WTC11 (cell line): ENCODE measurements around the gene RIMS4. TPM values are rescaled to one million over a fixed set of nuclear protein-coding genes. Genes with fewer than 3 reads are reported as not detected.

ENCODE experiments used
- ATAC-seq: fragments of 200-7000 bp; cut with Tn5 transposase; 2 replicates; pipeline ENCODE4 v1.10.0; 2021; ENCODE audit warnings: mild to moderate bottlenecking, moderate library complexity
- CTCF ChIA-PET: fragments of 300-600 bp; sonication (Branson Sonifier 250); formaldehyde crosslinking; loops from one replicate; lab custom pipeline; 2021; ENCODE audit warnings: antibody characterized with exemption; lab: Charles Lee
- POLR2A ChIA-PET: fragments of 350-600 bp; sonication (Branson Sonifier 250); formaldehyde crosslinking; loops from one replicate; lab custom pipeline; 2021; ENCODE audit warnings: antibody characterized with exemption; lab: Charles Lee
- DNase-seq: peaks from one replicate; pipeline ENCODE4 v3.0.0; 2021; ENCODE audit warnings: low spot score
- H3K27ac Mint-ChIP-seq: 2 replicates; pipeline ENCODE4 v1.8.0; 2021; ENCODE audit warnings: mixed read lengths
- H3K27me3 Mint-ChIP-seq: 2 replicates; pipeline ENCODE4 v1.8.0; 2021; ENCODE audit warnings: low read depth, mild to moderate bottlenecking, moderate library complexity, mixed read lengths
- H3K36me3 Mint-ChIP-seq: 2 replicates; pipeline ENCODE4 v1.8.0; 2021; ENCODE audit warnings: mixed read lengths
- H3K4me1 Mint-ChIP-seq: 2 replicates; pipeline ENCODE4 v1.8.0; 2022; ENCODE audit warnings: mixed read lengths
- H3K4me3 Mint-ChIP-seq: 2 replicates; pipeline ENCODE4 v1.8.0; 2021; ENCODE audit warnings: mild to moderate bottlenecking, moderate library complexity, mixed read lengths
- H3K9me3 Mint-ChIP-seq: 2 replicates; pipeline ENCODE4 v1.8.0; 2021; ENCODE audit warnings: mixed read lengths
- CREB1 ChIP-seq: sonication (generic); formaldehyde crosslinking; IDR thresholded peaks from 2 replicates; pipeline ENCODE4 v1.8.0; 2023; ENCODE audit warnings: mild to moderate bottlenecking, missing genetic modification reagents
- E2F4 ChIP-seq: sonication (generic); formaldehyde crosslinking; IDR thresholded peaks from 2 replicates; pipeline ENCODE4 v1.8.1; 2022; ENCODE audit warnings: low read depth, mild to moderate bottlenecking, moderate library complexity, missing genetic modification reagents, borderline replicate concordance
- FOXK1 ChIP-seq: sonication (generic); formaldehyde crosslinking; IDR thresholded peaks from 2 replicates; pipeline ENCODE4 v1.8.0; 2022; ENCODE audit warnings: mild to moderate bottlenecking, moderate library complexity, missing genetic modification reagents
- KAT7 ChIP-seq: sonication (generic); formaldehyde crosslinking; IDR thresholded peaks from 2 replicates; pipeline ENCODE4 v1.8.1; 2023; ENCODE audit warnings: missing genetic modification reagents, mild to moderate bottlenecking, borderline replicate concordance
- NFYB ChIP-seq: sonication (generic); formaldehyde crosslinking; conservative IDR thresholded peaks from 2 replicates; pipeline ENCODE4 v1.8.0; 2022; ENCODE audit warnings: low read depth, missing genetic modification reagents
- SMAD3 ChIP-seq: sonication (generic); formaldehyde crosslinking; IDR thresholded peaks from 2 replicates; pipeline ENCODE4 v1.8.0; 2022; ENCODE audit warnings: missing genetic modification reagents, mild to moderate bottlenecking, borderline replicate concordance
- TP53 ChIP-seq: sonication (generic); formaldehyde crosslinking; IDR thresholded peaks from 2 replicates; pipeline ENCODE4 v1.8.1; 2023; ENCODE audit warnings: mild to moderate bottlenecking, missing genetic modification reagents
- ZBTB21 ChIP-seq: sonication (generic); formaldehyde crosslinking; IDR thresholded peaks from 2 replicates; pipeline ENCODE4 v1.8.1; 2023; ENCODE audit warnings: mild to moderate bottlenecking, missing genetic modification reagents, borderline replicate concordance
- ZBTB43 ChIP-seq: sonication (generic); formaldehyde crosslinking; IDR thresholded peaks from 2 replicates; pipeline ENCODE4 v1.8.1; 2023; ENCODE audit warnings: mild to moderate bottlenecking, missing genetic modification reagents
- ZNF121 ChIP-seq: sonication (generic); formaldehyde crosslinking; IDR thresholded peaks from 2 replicates; pipeline ENCODE4 v1.8.0; 2023; ENCODE audit warnings: missing genetic modification reagents
- ZNF219 ChIP-seq: sonication (generic); formaldehyde crosslinking; IDR thresholded peaks from 2 replicates; pipeline ENCODE4 v1.8.0; 2023; ENCODE audit warnings: missing genetic modification reagents, mild to moderate bottlenecking, borderline replicate concordance
- ZNF281 ChIP-seq: sonication (generic); formaldehyde crosslinking; IDR thresholded peaks from 2 replicates; pipeline ENCODE4 v1.8.0; 2023; ENCODE audit warnings: mild to moderate bottlenecking, missing genetic modification reagents
- ZNF317 ChIP-seq: sonication (generic); formaldehyde crosslinking; IDR thresholded peaks from 2 replicates; pipeline ENCODE4 v1.8.1; 2023; ENCODE audit warnings: low read depth, mild to moderate bottlenecking, moderate library complexity, missing genetic modification reagents, borderline replicate concordance
- ZNF423 ChIP-seq: fragments of 250-450 bp; sonication (Bioruptor Pico); IDR thresholded peaks from 2 replicates; pipeline ENCODE4 v2.1.2; 2022; ENCODE audit warnings: mild to moderate bottlenecking, moderate library complexity
- ZNF532 ChIP-seq: fragments of 250-450 bp; sonication (Bioruptor Pico); IDR thresholded peaks from 2 replicates; pipeline ENCODE4 v1.9.0; 2021; ENCODE audit warnings: mild to moderate bottlenecking, borderline replicate concordance
- total RNA-seq: library from RNA; stranded (reverse); gene quantifications from 3 replicates; pipeline ENCODE4 v1.2.3, GENCODE V29; 2021
- TF ChIP-seq, protein P1 (sequence below): sonication (generic); formaldehyde crosslinking; IDR thresholded peaks from 2 replicates; pipeline ENCODE4 v1.8.0; 2022; ENCODE audit warnings: missing genetic modification reagents
- TF ChIP-seq, protein P2 (sequence below): sonication (generic); formaldehyde crosslinking; IDR thresholded peaks from 2 replicates; pipeline ENCODE4 v1.8.1; 2022; ENCODE audit warnings: missing genetic modification reagents, borderline replicate concordance
- TF ChIP-seq, protein P3 (sequence below): sonication (generic); formaldehyde crosslinking; IDR thresholded peaks from 2 replicates; pipeline ENCODE4 v1.8.1; 2022; ENCODE audit warnings: mild to moderate bottlenecking, missing genetic modification reagents, moderate library complexity, borderline replicate concordance

Gene RIMS4
- total RNA-seq, 1 experiment from 2014 or later: 24.8 TPM

DNA sequence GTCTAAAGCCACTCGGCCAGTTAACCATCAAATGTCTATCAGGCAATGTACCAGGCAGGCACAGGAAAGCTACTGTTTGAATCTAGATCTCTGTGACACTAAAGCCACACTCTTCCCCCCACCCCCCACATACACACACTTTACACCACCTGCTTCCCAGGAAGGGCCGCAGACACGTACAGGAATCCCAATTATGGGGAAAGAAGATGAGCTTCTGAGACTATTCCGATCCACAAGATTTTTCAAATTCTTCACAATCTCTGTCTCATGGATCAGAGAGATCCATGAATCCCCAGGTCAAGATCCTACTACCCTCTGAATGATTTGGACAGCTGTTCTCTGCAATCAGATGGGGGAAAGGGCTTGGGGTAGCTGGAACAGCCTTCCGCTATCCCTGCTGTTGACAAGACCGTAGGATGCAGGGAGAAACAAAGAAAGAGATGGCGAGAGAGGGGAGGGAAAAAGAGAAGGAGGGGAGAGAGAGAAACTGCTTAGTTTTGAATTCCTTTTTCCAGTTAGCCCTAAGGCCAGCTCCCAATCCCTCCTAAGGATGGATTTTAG is 25.4 kb upstream of the RIMS4 start:
- Mint-ChIP-seq H3K27me3 (peaks cover 4% of the 10 kb centered on the region), H3K4me3 (no peak overlapping the region), H3K27ac (no peak overlapping the region), H3K9me3 (peaks cover 17% of the 10 kb centered on the region), H3K4me1 (no peaks in the 10 kb centered on the region), H3K36me3 (peaks cover 6% of the 10 kb centered on the region)
- DNase-seq: no peak
- CTCF ChIA-PET: interaction anchor here (0.9 to 1.4 kb wide), 3 partner anchors 50 to 88 kb away, joined by 3 to 4 read pairs (median 3); no protein-coding TSS in a partner anchor
- POLR2A ChIA-PET: no interaction called here
- TF ChIP-seq, protein P1, sequence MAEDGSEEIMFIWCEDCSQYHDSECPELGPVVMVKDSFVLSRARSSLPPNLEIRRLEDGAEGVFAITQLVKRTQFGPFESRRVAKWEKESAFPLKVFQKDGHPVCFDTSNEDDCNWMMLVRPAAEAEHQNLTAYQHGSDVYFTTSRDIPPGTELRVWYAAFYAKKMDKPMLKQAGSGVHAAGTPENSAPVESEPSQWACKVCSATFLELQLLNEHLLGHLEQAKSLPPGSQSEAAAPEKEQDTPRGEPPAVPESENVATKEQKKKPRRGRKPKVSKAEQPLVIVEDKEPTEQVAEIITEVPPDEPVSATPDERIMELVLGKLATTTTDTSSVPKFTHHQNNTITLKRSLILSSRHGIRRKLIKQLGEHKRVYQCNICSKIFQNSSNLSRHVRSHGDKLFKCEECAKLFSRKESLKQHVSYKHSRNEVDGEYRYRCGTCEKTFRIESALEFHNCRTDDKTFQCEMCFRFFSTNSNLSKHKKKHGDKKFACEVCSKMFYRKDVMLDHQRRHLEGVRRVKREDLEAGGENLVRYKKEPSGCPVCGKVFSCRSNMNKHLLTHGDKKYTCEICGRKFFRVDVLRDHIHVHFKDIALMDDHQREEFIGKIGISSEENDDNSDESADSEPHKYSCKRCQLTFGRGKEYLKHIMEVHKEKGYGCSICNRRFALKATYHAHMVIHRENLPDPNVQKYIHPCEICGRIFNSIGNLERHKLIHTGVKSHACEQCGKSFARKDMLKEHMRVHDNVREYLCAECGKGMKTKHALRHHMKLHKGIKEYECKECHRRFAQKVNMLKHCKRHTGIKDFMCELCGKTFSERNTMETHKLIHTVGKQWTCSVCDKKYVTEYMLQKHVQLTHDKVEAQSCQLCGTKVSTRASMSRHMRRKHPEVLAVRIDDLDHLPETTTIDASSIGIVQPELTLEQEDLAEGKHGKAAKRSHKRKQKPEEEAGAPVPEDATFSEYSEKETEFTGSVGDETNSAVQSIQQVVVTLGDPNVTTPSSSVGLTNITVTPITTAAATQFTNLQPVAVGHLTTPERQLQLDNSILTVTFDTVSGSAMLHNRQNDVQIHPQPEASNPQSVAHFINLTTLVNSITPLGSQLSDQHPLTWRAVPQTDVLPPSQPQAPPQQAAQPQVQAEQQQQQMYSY: no peak
- TF ChIP-seq ZNF423 (CRISPR knock-in tag) (no peak), SMAD3 (no peak), NFYB (CRISPR knock-in tag) (no peak), ZNF317 (CRISPR knock-in tag) (no peak), KAT7 (CRISPR knock-in tag) (no peak), ZNF219 (no peak), ZBTB21 (no peak), ZNF281 (no peak), TP53 (CRISPR knock-in tag) (no peak), CREB1 (CRISPR knock-in tag) (no peak), ZBTB43 (CRISPR knock-in tag) (no peak), ZNF121 (CRISPR knock-in tag) (no peak)
- TF ChIP-seq, protein P2, sequence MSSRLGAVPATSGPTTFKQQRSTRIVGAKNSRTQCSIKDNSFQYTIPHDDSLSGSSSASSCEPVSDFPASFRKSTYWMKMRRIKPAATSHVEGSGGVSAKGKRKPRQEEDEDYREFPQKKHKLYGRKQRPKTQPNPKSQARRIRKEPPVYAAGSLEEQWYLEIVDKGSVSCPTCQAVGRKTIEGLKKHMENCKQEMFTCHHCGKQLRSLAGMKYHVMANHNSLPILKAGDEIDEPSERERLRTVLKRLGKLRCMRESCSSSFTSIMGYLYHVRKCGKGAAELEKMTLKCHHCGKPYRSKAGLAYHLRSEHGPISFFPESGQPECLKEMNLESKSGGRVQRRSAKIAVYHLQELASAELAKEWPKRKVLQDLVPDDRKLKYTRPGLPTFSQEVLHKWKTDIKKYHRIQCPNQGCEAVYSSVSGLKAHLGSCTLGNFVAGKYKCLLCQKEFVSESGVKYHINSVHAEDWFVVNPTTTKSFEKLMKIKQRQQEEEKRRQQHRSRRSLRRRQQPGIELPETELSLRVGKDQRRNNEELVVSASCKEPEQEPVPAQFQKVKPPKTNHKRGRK (CRISPR knock-in tag): no peak
- ATAC-seq: no peak

- DNase-seq (no peak), ATAC-seq (no peak)
- Mint-ChIP-seq H3K4me1 (no peaks in the 10 kb centered on the region), H3K27me3 (peaks cover 7% of the 10 kb centered on the region), H3K9me3 (peaks cover 17% of the 10 kb centered on the region), H3K4me3 (no peak overlapping the region), H3K27ac (no peak overlapping the region), H3K36me3 (peaks cover 3% of the 10 kb centered on the region; the same call in 1 of the 2 replicates)
- ChIA-PET CTCF (interaction anchor here (1.3 to 1.4 kb wide), 2 partner anchors 85 to 87 kb away, joined by 3 to 4 read pairs; no protein-coding TSS in a partner anchor), POLR2A (no interaction called here)
- TF ChIP-seq TP53 (CRISPR knock-in tag): no peak
- TF ChIP-seq FOXK1 (CRISPR knock-in tag): no peak
- TF ChIP-seq ZNF532 (CRISPR knock-in tag): no peak
- no peak for TF ChIP-seq E2F4 (CRISPR knock-in tag)
- TF ChIP-seq, protein P3, sequence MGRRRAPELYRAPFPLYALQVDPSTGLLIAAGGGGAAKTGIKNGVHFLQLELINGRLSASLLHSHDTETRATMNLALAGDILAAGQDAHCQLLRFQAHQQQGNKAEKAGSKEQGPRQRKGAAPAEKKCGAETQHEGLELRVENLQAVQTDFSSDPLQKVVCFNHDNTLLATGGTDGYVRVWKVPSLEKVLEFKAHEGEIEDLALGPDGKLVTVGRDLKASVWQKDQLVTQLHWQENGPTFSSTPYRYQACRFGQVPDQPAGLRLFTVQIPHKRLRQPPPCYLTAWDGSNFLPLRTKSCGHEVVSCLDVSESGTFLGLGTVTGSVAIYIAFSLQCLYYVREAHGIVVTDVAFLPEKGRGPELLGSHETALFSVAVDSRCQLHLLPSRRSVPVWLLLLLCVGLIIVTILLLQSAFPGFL (CRISPR knock-in tag): no peak
- no peak for TF ChIP-seq ZNF219
These were observed 24.8 kb upstream of the RIMS4 start for GRCh38 chr20:44835116-44835515.
